Esophagus squamous epithelium (tissue), 4 donors: ENCODE measurements around the gene ST8SIA6.

Source experiments
- POLR2A ChIP-seq, 4 donors: fragments of 450-650 bp; IDR thresholded peaks; one replicate each; pipeline ENCODE4 v1.6.1; 2017; ENCODE audit warnings: antibody characterized with exemption in 4 of 4, mild to moderate bottlenecking in 4 of 4, moderate library complexity in 3 of 4
- TF ChIP-seq, protein P1 (sequence below), 6 experiments: fragments of 450-650 bp in 4 of 6; fragments of 200-600 bp in 2 of 6; sonication (generic) in 2 of 6; IDR thresholded peaks; one replicate each; pipeline ENCODE4 v1.5.1; 2016 to 2019; ENCODE audit warnings: antibody characterized with exemption in 6 of 6, mild to moderate bottlenecking in 4 of 6, moderate library complexity in 4 of 6

DNA sequence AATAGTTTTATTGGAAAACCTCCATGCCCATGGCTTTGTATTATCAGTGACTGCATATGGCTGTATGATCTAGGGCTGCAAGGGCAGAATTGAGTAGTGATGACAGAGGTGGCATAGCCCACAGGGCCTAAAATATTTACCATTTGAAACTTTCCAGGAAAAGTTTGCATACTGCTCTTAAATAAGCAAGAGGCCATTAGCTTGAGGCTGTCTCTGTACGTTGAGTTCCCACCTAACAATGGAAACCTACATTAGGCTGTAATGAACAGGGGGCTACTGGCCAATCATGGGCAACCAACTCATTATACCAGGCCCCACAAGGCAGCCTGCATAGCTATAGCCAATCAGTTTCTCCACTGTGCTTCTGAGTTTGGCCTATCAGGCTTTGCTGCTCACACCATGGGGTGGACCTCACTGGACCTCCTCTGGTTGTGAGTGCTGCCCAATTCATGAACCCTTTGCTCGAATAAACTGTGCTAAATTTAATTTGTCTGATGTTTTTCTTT, 673 bp upstream of the ST8SIA6 start:
- TF ChIP-seq, protein P1, sequence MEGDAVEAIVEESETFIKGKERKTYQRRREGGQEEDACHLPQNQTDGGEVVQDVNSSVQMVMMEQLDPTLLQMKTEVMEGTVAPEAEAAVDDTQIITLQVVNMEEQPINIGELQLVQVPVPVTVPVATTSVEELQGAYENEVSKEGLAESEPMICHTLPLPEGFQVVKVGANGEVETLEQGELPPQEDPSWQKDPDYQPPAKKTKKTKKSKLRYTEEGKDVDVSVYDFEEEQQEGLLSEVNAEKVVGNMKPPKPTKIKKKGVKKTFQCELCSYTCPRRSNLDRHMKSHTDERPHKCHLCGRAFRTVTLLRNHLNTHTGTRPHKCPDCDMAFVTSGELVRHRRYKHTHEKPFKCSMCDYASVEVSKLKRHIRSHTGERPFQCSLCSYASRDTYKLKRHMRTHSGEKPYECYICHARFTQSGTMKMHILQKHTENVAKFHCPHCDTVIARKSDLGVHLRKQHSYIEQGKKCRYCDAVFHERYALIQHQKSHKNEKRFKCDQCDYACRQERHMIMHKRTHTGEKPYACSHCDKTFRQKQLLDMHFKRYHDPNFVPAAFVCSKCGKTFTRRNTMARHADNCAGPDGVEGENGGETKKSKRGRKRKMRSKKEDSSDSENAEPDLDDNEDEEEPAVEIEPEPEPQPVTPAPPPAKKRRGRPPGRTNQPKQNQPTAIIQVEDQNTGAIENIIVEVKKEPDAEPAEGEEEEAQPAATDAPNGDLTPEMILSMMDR (IDR thresholded peaks at IDR 0.05), result no peak
- TF ChIP-seq POLR2A (IDR thresholded peaks at IDR 0.05), result no peak
